Tibial artery (tissue), 4 donors: ENCODE measurements around the gene SLC15A3.

Source experiments
- DNase-seq, 2 donors: peaks; one replicate each; pipeline ENCODE4 v3.0.0-alpha.2; 2019
- H3K27ac ChIP-seq, 2 donors: fragments of 200-600 bp; sonication (generic) in 1 of 2; 1 replicate in 1 of 2; 2 replicates in 1 of 2; pipeline ENCODE4 v1.5.1; 2018 to 2019; ENCODE audit warnings: mild to moderate bottlenecking in 1 of 2
- H3K27me3 ChIP-seq, 2 donors: fragments of 200-600 bp; sonication (generic) in 1 of 2; one replicate each; pipeline versions ENCODE4 v1.5.1 to v1.6.0; 2016 to 2019
- H3K36me3 ChIP-seq, 3 donors: fragments of 200-600 bp; sonication (generic) in 2 of 3; one replicate each; pipeline ENCODE4 v1.5.1; 2016 to 2019; ENCODE audit warnings: mild to moderate bottlenecking in 2 of 3
- H3K4me1 ChIP-seq, 4 donors: fragments of 200-600 bp; sonication (generic) in 2 of 4; 1 replicate in 3 of 4; 2 replicates in 1 of 4; pipeline ENCODE4 v1.5.1; 2016 to 2019
- H3K4me3 ChIP-seq, 2 donors: fragments of 200-600 bp; sonication (generic) in 1 of 2; 1 replicate in 1 of 2; 2 replicates in 1 of 2; pipeline ENCODE4 v1.5.1; 2018 to 2019; ENCODE audit warnings: mild to moderate bottlenecking in 2 of 2
- H3K9me3 ChIP-seq, 3 donors: fragments of 200-600 bp; sonication (generic) in 1 of 3; one replicate each; pipeline ENCODE4 v1.5.1; 2016 to 2019
- intact Hi-C: fragments of 100-400 bp; cut with DNase I; formaldehyde crosslinking; loops from one replicate; pipeline ENCODE4 v1.15.0; 2023; ENCODE audit warnings: low total_unique reads
- TF ChIP-seq, protein P1 (sequence below), 2 experiments: fragments of 200-600 bp in 1 of 2; fragments of 450-650 bp in 1 of 2; IDR thresholded peaks; one replicate each; pipeline ENCODE4 v1.5.1; 2017 to 2019; ENCODE audit warnings: antibody characterized with exemption in 2 of 2, mild to moderate bottlenecking in 1 of 2, moderate library complexity in 1 of 2

The SLC15A3 gene

DNA sequence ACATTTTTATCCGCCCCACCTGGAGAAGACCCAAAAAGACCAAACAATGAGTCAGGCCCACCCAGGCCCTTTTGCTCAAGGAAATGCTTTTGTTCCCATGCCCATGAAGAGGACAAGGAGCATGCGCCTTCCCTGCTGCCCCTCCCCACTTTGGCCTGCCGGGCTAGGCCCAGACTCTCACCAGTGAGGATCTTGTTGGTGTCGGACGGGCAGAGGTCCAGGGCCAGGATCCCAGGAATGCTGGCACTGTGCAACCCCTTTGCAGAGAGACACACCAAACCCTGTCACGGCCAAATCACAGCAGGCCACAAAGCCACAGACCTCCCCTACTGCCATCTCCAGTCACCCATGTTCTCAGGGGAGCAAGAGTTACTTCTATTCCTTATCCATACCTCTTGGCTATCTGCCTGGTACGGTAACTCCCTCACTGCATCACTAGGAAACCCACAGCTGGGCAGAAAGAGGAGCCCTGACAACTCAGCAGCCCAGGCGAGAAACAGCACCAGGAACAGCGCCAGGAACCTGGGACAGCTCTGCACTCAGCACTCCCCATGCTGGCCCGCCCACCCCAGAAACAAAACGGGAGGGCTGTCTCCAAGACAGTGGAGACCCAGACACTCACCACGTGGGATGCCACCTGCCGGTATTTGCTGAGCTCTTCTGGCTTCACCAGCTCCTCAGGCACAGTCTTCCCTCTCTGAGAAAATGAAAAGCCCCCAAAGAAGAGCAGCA is 51.1 kb downstream of the SLC15A3 start:
- DNase-seq: no peak
- no peak overlapping the region for H3K27ac ChIP-seq
- intact Hi-C loops: loop anchor here (2.0 kb wide), 1 partner anchor 70 kb away; no protein-coding TSS in a partner anchor
- TF ChIP-seq, protein P1, sequence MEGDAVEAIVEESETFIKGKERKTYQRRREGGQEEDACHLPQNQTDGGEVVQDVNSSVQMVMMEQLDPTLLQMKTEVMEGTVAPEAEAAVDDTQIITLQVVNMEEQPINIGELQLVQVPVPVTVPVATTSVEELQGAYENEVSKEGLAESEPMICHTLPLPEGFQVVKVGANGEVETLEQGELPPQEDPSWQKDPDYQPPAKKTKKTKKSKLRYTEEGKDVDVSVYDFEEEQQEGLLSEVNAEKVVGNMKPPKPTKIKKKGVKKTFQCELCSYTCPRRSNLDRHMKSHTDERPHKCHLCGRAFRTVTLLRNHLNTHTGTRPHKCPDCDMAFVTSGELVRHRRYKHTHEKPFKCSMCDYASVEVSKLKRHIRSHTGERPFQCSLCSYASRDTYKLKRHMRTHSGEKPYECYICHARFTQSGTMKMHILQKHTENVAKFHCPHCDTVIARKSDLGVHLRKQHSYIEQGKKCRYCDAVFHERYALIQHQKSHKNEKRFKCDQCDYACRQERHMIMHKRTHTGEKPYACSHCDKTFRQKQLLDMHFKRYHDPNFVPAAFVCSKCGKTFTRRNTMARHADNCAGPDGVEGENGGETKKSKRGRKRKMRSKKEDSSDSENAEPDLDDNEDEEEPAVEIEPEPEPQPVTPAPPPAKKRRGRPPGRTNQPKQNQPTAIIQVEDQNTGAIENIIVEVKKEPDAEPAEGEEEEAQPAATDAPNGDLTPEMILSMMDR (IDR thresholded peaks at IDR 0.05): no peak
- peaks cover 60 to 78% (median 74%) of the 10 kb centered on the region in 3 donors for H3K36me3 ChIP-seq
- H3K9me3 ChIP-seq: no peaks in the 10 kb centered on the region
- H3K27me3 ChIP-seq: no peaks in the 10 kb centered on the region
- H3K4me3 ChIP-seq: no peak overlapping the region
- H3K4me1 ChIP-seq: peaks cover 0 to 23% (median 16%) of the 10 kb centered on the region in 4 donors

DNA sequence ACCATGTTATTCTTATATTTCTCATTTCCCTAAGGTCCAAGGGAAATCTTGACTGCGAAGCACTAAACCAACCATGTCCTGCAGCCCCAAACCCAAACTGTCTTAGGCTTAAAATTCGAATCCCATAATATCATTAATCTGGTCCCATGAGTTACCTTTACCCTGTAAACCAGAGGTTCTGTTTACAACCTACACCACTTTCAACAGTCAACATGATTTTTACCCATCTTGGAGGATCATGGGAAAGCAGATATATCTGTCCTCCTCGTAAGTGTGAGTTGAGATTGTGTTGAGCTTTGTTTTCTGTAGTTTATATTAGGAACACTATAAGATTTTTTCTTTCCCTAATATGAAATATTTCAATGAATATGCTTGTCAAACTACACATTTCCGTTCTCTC is 52.0 kb downstream of the SLC15A3 start:
- TF ChIP-seq, protein P1 (IDR thresholded peaks at IDR 0.05): no peak
- Histone ChIP-seq H3K4me3 (no peak overlapping the region), H3K9me3 (no peaks in the 10 kb centered on the region), H3K27me3 (no peaks in the 10 kb centered on the region), H3K36me3 (peaks cover 64 to 87% (median 82%) of the 10 kb centered on the region in 3 donors), H3K4me1 (peaks cover 0 to 14% (median 9%) of the 10 kb centered on the region in 4 donors), H3K27ac (no peak overlapping the region)
- intact Hi-C loops: loop anchor here (2.0 kb wide), 1 partner anchor 69 kb away; no protein-coding TSS in a partner anchor
- DNase-seq: no peak

DNA sequence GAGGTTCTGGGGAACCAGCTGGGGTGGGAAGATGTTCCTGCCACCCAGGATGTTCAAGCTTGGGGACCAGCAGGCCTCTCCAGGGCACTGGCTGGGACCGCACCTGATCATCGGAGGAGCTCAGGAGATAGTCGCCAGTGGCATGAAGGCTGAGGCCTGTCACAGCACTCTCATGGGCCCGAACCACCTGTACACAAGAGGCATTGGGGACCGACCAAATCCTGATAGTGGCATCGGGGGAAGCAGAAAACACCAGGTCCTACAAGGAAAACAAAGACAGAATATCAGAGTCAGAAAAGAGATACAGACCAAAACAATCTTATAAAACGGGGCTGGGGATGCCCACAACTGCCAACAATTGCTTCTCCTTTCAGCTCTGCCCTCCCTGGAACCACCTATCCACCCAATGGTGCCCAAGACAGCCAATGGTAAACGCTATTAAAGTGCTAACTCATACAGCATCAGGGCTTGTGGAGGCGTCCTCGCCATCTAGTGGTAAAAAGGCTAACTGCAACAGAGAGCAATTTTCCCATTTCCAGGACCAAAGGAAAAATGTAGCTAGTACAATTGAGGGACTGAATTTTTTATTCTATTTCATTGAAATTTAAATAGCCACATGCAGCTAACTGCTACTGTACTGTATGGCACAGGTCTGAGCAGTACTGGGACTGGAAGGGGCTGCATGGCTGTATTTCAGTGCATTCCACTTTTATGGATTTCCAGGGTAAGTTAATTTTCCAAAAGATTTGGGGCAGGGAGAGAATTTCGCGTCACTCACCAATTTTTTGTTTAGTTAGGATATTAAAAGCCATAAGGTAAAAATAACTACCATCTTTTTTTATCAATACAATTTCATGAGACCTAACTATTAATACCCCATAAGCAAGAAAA is 52.7 kb downstream of the SLC15A3 start:
- H3K27me3 ChIP-seq: no peaks in the 10 kb centered on the region
- no peak for DNase-seq
- H3K4me1 ChIP-seq: peaks cover 0 to 7% (median 3%) of the 10 kb centered on the region in 4 donors
- no peak overlapping the region for H3K27ac ChIP-seq
- peaks cover 67 to 94% (median 89%) of the 10 kb centered on the region in 3 donors for H3K36me3 ChIP-seq
- TF ChIP-seq, protein P1 (IDR thresholded peaks at IDR 0.05): peak; percentile 74 to 93
- no peaks in the 10 kb centered on the region for H3K9me3 ChIP-seq
- intact Hi-C loops: no loop called here
- H3K4me3 ChIP-seq: no peak overlapping the region

DNA sequence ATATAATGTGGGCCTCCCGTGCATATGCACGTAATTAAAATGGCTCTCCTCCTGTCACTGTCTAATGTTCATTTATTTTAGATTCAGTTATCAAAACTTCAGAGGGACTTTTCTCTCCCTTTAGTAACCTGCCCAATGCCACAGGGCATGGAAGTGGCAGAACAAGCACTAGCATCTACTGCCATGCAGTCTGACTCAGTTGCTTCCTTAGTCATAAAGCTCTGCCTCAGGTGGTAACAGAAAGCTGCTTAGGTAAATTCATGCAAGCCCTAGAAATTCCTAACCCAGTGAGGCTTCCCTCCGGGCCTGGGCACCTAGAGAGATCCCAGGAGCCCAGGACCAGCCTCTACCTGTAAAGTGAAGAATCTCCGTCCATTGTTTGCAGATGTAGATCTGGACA is 54.5 kb downstream of the SLC15A3 start:
- Histone ChIP-seq H3K9me3 (no peaks in the 10 kb centered on the region), H3K4me3 (no peak overlapping the region), H3K4me1 (peaks cover 0 to 2% (median 0%) of the 10 kb centered on the region in 4 donors), H3K36me3 (peaks cover 78 to 98% (median 94%) of the 10 kb centered on the region in 3 donors), H3K27ac (no peak overlapping the region), H3K27me3 (no peaks in the 10 kb centered on the region)
- intact Hi-C loops: no loop called here
- DNase-seq: no peak
- TF ChIP-seq, protein P1 (IDR thresholded peaks at IDR 0.05): no peak

DNA sequence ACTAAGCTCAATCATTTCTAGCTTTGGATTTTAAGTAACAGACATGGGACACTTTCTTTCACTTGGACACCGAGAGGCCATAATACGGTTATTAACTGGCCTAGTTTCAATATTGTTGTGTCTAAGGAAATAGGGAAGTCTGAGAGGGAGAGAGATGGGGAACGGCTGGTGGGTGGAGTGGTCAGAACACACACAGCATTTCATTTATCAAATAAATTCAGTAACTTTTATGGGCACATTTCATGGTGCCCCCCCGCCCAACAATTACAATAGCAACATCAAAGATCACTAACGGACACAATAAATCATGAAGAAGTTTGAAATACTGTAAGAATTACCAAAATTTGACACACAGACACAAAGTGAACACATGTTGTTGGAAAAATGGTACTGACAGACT is 56.3 kb downstream of the SLC15A3 start:
- no peak overlapping the region for H3K4me3 ChIP-seq
- intact Hi-C loops: no loop called here
- no peak overlapping the region for H3K27ac ChIP-seq
- TF ChIP-seq, protein P1 (IDR thresholded peaks at IDR 0.05): no peak
- H3K27me3 ChIP-seq: no peaks in the 10 kb centered on the region
- H3K9me3 ChIP-seq: no peaks in the 10 kb centered on the region
- no peak for DNase-seq
- H3K36me3 ChIP-seq: peaks cover 62 to 97% (median 83%) of the 10 kb centered on the region in 3 donors
- H3K4me1 ChIP-seq: no peaks in the 10 kb centered on the region
